PC-9 (cell line): ENCODE measurements around the gene ZACN.

Experiments used
- CTCF ChIP-seq: fragments of 200-600 bp; sonication (generic); conservative IDR thresholded peaks from 2 replicates; pipeline ENCODE4 v1.6.1; 2017; ENCODE audit warnings: mixed run types, antibody characterized with exemption, mild to moderate bottlenecking, moderate library complexity
- EZH2 ChIP-seq: fragments of 200-600 bp; sonication (generic); IDR thresholded peaks from 2 replicates; pipeline ENCODE4 v1.8.0; 2017; ENCODE audit warnings: antibody characterized with exemption, low read depth

GRCh38 chr17:76086384-76086783 is 7.4 kb downstream of the ZACN start:
- TF ChIP-seq CTCF (no peak), EZH2 (no peak)
